ENCODE results near the gene PP2D1. TPM values are rescaled to one million over a fixed set of nuclear protein-coding genes. Genes with fewer than 3 reads are reported as not detected.

Gene PP2D1
- total and polyA plus RNA-seq, 9 of the 15 experiments (the other 6 are each of a cell fraction or from before 2014, with no cell fraction given): 0.07 to 0.10 TPM; not detected in 7

GRCh38 chr3:19945969-19946831, 65.9 kb downstream of the PP2D1 start (continued):
- TF ChIP-seq ARID3B (CRISPR knock-in tag; IDR thresholded peaks at IDR 0.05; ENCODE audit: borderline replicate concordance) (0 out of 2 replicates have a peak, but pooled peaks have one; percentile 85), DDX20 (tag; IDR thresholded peaks at IDR 0.05; ENCODE audit: low read depth) (no peak), ZNF507 (tag; conservative IDR thresholded peaks at IDR 0.05) (no peak), ZNF561 (CRISPR knock-in tag; conservative IDR thresholded peaks at IDR 0.05) (no peak), ZNF12 (CRISPR knock-in tag; IDR thresholded peaks at IDR 0.05) (no peak), THAP7 (CRISPR knock-in tag; IDR thresholded peaks at IDR 0.05) (no peak), TAF1 (IDR thresholded peaks at IDR 0.05; ENCODE audit: control insufficient read depth, extremely low read depth, insufficient read depth, low read length, severe bottlenecking) (peak; percentile 31), ZBTB26 (CRISPR knock-in tag; IDR thresholded peaks at IDR 0.05) (0 out of 2 replicates have a peak, but pooled peaks have one; percentile 78), CEBPG (CRISPR knock-in tag; IDR thresholded peaks at IDR 0.05) (no peak), CEBPG (tag; conservative IDR thresholded peaks at IDR 0.05 in 1 of 2, IDR thresholded peaks at IDR 0.05 in 1 of 2) (peak in 1 of 2 experiments; percentile 44; a peak in 1 of 4 replicates), NRF1 (conservative IDR thresholded peaks at IDR 0.05 in 1 of 2, IDR thresholded peaks at IDR 0.05 in 1 of 2) (no peak), NEUROD1 (IDR thresholded peaks at IDR 0.05; ENCODE audit: borderline replicate concordance, low read depth, low read length, partially characterized antibody) (no peak), MYC (IDR thresholded peaks at IDR 0.05; ENCODE audit: low read depth, low read length) (peak; percentile 46; the same call in 1 of the 2 replicates), MYC (CRISPR knock-in tag; IDR thresholded peaks at IDR 0.05; ENCODE audit: borderline replicate concordance, low read depth) (no peak; the same call in 1 of the 2 replicates), ZBTB9 (CRISPR knock-in tag; IDR thresholded peaks at IDR 0.05) (peak; percentile 75; the same call in 1 of the 2 replicates), HDAC1 (IDR thresholded peaks at IDR 0.05) (peak in 1 of 2 experiments; percentile 13; a peak in 1 of 4 replicates), VEZF1 (CRISPR knock-in tag; IDR thresholded peaks at IDR 0.05) (no peak), E2F3 (CRISPR knock-in tag; IDR thresholded peaks at IDR 0.05) (0 out of 2 replicates have a peak, but pooled peaks have one; percentile 68), NFIX (CRISPR knock-in tag; IDR thresholded peaks at IDR 0.05; ENCODE audit: low read depth) (0 out of 2 replicates have a peak, but pooled peaks have one; percentile 7), ZNF766 (CRISPR knock-in tag; conservative IDR thresholded peaks at IDR 0.05) (peak; percentile 45; the same call in 1 of the 2 replicates)

All from K562 (cell line).